Keratinocyte (primary cell): ENCODE results near the gene TCEANC2.

Experiments
- EZH2 ChIP-seq: IDR thresholded peaks from one replicate; pipeline ENCODE4 v1.6.1; 2012; ENCODE audit warnings: inconsistent platforms, mild to moderate bottlenecking, low read length, moderate library complexity
- TF ChIP-seq, protein P1 (sequence below), 3 experiments: IDR thresholded peaks in 1 of 3; conservative IDR thresholded peaks in 1 of 3; optimal IDR thresholded peaks in 1 of 3; 2 replicates in 2 of 3; 3 replicates in 1 of 3; pipeline versions ENCODE3 to v1.5.1; 2011; ENCODE audit warnings: low read length in 3 of 3, mild to moderate bottlenecking in 3 of 3, moderate library complexity in 2 of 3, control low read depth in 1 of 3, inconsistent platforms in 1 of 3; ENCODE audit not compliant: insufficient read depth in 2 of 3; ENCODE audit errors: extremely low read depth in 1 of 3

DNA sequence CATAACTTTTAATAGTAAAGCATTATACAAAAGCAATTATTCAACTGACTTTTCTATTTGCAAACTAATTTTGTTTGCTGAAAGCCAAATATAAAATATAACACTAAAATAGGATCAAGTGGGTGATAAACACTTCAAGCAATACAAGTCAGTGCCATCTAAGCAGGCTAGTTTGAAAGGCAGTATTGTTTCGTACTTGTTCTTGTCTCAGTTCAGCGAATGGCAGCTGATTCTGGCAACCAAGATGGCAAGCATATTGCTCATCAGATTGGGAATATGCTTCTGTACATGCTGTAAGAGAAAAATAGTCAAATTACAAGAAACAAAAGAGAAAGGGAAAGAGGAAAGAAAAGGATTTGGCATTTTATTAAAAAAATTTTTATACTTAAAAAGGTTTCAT is 7.9 kb upstream of the TCEANC2 start:
- TF ChIP-seq, protein P1, sequence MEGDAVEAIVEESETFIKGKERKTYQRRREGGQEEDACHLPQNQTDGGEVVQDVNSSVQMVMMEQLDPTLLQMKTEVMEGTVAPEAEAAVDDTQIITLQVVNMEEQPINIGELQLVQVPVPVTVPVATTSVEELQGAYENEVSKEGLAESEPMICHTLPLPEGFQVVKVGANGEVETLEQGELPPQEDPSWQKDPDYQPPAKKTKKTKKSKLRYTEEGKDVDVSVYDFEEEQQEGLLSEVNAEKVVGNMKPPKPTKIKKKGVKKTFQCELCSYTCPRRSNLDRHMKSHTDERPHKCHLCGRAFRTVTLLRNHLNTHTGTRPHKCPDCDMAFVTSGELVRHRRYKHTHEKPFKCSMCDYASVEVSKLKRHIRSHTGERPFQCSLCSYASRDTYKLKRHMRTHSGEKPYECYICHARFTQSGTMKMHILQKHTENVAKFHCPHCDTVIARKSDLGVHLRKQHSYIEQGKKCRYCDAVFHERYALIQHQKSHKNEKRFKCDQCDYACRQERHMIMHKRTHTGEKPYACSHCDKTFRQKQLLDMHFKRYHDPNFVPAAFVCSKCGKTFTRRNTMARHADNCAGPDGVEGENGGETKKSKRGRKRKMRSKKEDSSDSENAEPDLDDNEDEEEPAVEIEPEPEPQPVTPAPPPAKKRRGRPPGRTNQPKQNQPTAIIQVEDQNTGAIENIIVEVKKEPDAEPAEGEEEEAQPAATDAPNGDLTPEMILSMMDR (optimal IDR thresholded peaks at IDR 0.05 in 1 of 3, IDR thresholded peaks at IDR 0.05 in 1 of 3, conservative IDR thresholded peaks at IDR 0.05 in 1 of 3; ENCODE audit: extremely low read depth in 1 of 3, insufficient read depth in 2 of 3, low read length in 3 of 3): no peak
- no peak for TF ChIP-seq EZH2
